NCI-H2171 (cell line): ENCODE measurements around the gene TMEM131L.
"Not testable (repeated sequence)": the region's sequence is repeated elsewhere in the genome, so short reads cannot be mapped to it uniquely, and the experiment has no call there.

Experiments used
- DNase-seq: peaks from one replicate; lab custom pipeline; 2025; lab: John Stamatoyannopoulos, UW

The TMEM131L gene

DNA sequence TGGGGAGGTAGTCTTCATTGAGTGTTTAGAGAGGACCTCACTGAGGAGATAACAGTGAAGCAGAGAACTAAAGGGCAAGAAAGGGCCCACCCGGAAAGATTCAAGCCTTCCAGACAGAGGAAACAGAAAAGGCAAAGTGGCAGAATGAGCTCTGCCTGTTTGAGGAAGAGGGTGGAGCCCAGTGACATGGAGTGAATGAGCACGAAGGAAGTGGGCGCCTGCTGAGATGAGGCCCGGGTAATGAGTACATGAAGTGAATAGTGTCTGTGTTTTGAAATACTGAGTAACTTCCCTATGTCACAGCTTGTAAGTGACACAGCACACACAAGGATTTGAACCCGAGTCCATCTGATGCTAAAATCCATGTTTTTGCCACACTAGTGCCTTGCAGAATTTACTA, 185.4 kb downstream of the TMEM131L start:
- no peak for DNase-seq

DNA sequence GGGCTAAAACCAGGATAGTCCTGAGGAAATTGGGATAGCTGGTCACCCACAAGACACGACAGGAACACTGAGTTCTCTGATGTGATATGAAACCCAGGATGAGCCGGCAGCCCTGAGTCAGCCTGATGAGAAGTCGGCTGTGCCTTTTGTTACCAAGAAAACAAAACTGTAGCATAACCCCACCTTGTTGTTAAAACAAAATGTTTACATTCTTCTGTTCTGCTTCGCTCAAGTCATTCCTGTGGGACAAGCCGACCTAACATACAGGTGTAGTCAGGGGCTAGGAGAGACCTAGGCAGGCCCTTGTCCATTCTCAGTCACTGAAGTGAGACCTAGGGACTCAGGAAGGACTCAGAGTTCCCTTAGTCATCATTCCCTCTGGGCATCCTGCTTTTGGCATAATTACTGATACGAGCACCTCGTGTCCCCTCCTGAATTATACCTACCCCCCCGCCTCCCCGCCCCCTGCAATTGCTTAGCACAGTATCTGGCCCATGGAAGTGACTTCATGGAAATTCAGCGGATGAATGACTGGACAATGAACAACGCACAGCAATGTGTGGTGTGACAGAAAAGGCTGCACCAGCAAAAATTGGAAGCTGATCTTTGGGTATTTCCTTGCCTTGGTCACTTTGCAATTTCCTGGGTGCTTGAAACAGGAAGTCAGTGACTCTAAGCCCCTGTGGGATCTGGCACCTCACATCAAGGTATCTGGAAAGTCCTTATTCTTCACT, 186.1 kb downstream of the TMEM131L start:
- no peak for DNase-seq

- DNase-seq: no peak
Measured at GRCh38 chr4:153655002-153655541, 188.9 kb downstream of the TMEM131L start.

GRCh38 chr4:153655928-153656327, 189.8 kb downstream of the TMEM131L start:
- DNase-seq: no peak

DNA sequence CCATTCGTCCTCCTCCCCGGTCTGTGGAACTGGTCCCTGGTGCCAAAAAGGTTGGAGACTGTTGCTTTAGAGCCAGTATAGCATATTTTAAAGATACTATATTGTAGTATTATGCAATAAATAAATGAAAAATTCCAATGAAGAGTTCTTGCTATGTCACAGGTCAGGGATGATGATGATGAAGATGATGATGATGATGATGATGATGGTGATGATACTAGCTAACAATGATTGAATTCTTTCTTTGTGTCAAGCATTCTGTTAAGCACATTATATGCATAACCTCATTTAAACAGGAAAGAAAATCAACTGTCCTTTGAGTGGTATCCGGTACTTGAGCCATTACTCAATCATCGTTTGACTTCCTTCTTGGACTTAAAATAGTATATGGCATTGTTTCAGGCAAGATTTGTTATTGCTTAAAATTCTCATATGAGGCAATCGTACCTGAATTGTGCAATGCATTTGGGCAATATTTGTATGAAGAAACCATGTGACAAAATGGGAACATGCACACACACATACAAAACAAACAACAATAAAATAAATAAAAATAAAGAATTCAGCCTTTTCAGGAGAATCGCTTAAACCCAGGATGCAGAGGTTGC, 195.2 kb downstream of the TMEM131L start:
- DNase-seq: no peak

DNA sequence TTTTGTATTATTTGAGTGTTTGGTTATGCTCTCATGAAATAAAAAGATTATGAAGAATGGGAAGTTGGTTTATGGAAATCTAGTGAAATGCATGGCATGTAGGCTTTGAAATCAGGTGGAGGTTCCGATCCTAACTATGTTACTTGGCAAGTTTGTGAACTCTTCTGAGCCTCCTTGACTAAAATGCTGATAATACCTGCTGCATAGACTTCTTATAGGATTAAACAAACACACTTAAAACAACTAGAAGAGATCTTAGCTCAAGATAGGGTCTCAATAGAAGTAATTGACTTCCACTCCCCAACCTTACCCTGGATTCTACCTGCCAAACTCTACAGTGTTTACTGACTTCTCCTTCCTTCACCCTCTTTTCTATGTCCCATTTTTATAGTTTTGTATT, 195.7 kb downstream of the TMEM131L start:
- no peak for DNase-seq

- no peak for DNase-seq
Measured at GRCh38 chr4:153663667-153664066, 197.5 kb downstream of the TMEM131L start.

DNA sequence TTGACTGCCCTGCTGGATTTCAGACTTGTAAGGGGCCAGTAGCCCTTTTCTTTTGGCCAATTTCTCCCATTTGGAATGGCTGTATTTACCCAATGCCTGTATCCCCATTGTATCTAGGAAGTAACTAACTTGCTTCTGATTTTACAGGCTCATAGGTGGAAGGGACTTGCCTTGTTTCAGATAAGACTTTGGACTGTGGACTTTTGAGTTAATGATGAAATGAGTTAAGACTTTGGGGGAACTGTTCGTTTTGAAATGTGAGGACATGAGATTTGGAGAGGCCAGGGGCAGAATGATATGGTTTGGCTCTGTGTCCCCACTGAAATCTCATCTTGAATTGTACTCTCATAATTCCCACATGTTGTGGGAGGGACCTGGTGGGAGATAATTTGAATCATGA, 200.3 kb downstream of the TMEM131L start:
- DNase-seq: not testable (repeated sequence)

- DNase-seq: no peak
Measured at GRCh38 chr4:153668647-153669046, 202.5 kb downstream of the TMEM131L start.

DNA sequence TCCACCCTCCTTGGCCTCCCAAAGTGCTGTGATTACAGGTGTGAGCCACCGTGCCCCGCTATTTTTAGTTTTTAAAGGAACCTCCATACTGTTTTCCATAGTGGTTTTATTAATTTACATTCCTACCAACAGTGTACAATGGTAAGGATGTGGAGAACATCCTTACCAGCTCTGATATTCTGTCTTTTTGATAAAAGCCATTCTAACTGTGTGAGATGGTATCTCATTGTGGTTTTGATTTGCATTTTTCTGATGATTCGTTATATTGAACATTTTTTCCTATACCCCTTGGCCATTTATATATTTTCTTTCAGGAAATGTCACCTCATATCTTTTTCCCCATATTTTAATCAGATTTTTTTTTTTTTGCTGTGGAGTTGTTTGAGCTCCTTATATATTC, 203.7 kb downstream of the TMEM131L start:
- no peak for DNase-seq

GRCh38 chr4:153676486-153676885, 210.3 kb downstream of the TMEM131L start:
- DNase-seq: no peak

DNA sequence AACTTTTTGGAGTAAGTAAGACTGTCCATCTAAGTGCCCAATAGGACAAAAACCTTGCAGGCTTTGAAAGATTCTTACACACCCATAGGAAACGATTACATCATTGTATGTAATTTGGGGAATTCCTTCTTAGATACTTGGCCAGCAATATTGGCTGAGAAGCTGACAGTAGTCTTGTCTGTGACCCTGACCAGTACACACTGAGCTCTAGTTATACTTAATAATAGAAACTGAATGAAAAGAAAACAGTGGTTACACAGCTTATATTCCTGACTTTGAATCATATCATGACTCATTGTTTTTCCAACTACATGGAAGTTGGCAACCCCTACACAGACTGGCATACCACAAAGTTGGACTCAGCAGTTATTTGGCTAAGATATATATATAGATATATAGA, 210.8 kb downstream of the TMEM131L start:
- no peak for DNase-seq

- no peak for DNase-seq
Measured at GRCh38 chr4:153679486-153679885, 213.3 kb downstream of the TMEM131L start.

GRCh38 chr4:153683763-153684181, 217.6 kb downstream of the TMEM131L start:
- DNase-seq: no peak

DNA sequence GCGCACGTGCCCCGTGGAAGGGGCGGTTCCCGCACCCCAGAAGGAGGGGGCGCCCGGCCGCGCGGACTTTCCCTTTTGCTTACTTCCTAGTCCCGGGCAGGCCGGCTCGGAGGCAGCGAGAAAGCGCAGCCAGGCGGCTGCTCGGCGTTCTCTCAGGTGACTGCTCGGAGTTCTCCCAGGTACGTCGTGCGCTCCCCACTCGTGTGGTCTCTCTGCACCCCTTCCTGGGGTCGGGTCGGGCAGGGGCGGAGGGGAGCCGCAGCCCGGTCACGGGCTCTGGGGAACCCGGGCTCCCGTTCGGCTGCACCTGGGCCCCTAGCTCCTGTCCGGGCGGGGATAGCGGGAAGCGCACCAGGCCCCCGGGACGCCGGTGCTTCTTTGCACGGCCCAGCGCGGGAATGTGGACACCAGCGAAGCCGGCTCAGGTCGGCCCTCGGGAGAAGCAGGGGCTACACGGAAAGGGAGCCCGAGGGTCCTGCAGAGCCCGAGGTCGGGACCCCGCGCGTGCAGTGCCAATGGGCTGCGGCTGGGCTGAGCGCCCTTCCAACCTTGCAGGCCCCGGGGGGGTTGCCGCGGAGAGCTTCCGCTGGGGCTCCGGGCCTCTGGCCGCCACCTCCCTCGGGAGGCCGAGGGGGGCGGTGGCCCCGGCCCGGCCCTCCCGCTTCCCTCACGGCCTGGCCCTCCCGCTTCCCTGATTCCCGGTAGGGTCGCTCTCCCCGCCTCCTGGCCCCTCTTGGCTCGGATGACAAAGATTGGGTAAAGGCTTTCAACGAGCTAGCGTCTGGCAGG, 218.2 kb downstream of the TMEM131L start, which contains the start of gene TLR2:
Gene TLR2 (plus strand): TSS at position 99 of the 789 bp plus-strand sequence. CDS start 18,628 bp downstream, outside the sequence.
- DNase-seq: no peak

- no peak for DNase-seq
Measured at GRCh38 chr4:153684971-153685371, 218.8 kb downstream of the TMEM131L start.
